BE2C (cell line): Measurements from ENCODE around the gene SLC1A7.

ENCODE experiments used
- DNase-seq: peaks from one replicate; pipeline ENCODE4 v3.0.0-alpha.2; 2020
- H3K27me3 ChIP-seq: fragments of 250-450 bp; sonication (Bioruptor Pico); 2 replicates; pipeline ENCODE4 v1.5.1; 2020; ENCODE audit warnings: mild to moderate bottlenecking
- H3K36me3 ChIP-seq: fragments of 250-450 bp; sonication (Bioruptor Pico); 2 replicates; pipeline ENCODE4 v1.5.1; 2020; ENCODE audit warnings: mild to moderate bottlenecking
- H3K4me1 ChIP-seq: fragments of 250-450 bp; sonication (Bioruptor Pico); 2 replicates; pipeline ENCODE4 v1.5.1; 2020
- H3K4me3 ChIP-seq: 2 replicates; pipeline ENCODE4 v1.5.1; 2011; ENCODE audit warnings: low read depth, low read length
- H3K9me3 ChIP-seq: fragments of 250-450 bp; sonication (Bioruptor Pico); 2 replicates; pipeline ENCODE4 v1.5.1; 2020
- TF ChIP-seq, protein P1 (sequence below): IDR thresholded peaks from 2 replicates; pipeline ENCODE4 v1.5.1; 2012; ENCODE audit warnings: mild to moderate bottlenecking, low read depth, low read length

The SLC1A7 gene

DNA sequence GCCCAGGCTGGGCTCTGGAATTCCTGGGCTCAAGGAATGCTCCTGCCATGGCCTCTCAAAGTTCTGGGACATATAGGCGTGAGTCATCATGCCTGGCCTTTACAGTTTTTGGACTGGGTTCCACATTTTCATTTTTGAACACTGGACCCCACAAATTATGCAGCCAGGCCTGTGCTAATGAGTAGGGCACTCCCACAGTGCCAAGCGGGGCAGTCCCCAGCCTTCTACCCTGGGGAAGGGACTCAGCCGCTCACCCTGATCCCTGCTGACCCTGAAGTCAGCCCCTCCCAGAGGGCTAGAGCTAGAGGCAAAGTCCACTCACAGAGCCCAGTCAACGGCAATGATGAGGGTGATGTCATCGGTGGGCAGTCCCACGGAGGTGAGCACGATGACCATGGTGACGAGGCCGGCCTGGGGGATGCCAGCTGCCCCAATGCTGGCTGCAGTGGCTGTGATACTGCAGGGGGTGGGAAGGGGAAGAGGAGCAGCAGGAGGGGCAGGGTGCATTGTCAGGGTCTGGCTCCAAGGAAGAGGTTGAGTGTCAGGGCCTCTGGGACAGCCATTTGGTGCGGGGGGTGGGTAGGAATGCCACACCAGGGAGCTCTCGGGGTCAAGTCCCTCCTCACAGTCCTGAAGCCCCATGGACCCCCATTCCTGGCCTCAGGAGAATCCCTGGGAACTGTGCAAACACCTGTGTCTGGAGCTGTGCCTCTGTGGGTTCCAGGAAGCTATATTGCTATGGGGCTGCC is 52.8 kb downstream of the SLC1A7 start:
- Histone ChIP-seq H3K4me1 (no peaks in the 10 kb centered on the region), H3K4me3 (no peak overlapping the region), H3K36me3 (no peaks in the 10 kb centered on the region), H3K27me3 (no peaks in the 10 kb centered on the region), H3K9me3 (no peaks in the 10 kb centered on the region)
- TF ChIP-seq, protein P1, sequence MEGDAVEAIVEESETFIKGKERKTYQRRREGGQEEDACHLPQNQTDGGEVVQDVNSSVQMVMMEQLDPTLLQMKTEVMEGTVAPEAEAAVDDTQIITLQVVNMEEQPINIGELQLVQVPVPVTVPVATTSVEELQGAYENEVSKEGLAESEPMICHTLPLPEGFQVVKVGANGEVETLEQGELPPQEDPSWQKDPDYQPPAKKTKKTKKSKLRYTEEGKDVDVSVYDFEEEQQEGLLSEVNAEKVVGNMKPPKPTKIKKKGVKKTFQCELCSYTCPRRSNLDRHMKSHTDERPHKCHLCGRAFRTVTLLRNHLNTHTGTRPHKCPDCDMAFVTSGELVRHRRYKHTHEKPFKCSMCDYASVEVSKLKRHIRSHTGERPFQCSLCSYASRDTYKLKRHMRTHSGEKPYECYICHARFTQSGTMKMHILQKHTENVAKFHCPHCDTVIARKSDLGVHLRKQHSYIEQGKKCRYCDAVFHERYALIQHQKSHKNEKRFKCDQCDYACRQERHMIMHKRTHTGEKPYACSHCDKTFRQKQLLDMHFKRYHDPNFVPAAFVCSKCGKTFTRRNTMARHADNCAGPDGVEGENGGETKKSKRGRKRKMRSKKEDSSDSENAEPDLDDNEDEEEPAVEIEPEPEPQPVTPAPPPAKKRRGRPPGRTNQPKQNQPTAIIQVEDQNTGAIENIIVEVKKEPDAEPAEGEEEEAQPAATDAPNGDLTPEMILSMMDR: no peak
- DNase-seq: no peak

- no peaks in the 10 kb centered on the region for H3K36me3 ChIP-seq
- no peaks in the 10 kb centered on the region for H3K9me3 ChIP-seq
- no peaks in the 10 kb centered on the region for H3K4me1 ChIP-seq
- H3K4me3 ChIP-seq: no peak overlapping the region
- no peak for DNase-seq
- TF ChIP-seq, protein P1: no peak
- H3K27me3 ChIP-seq: no peaks in the 10 kb centered on the region
These were observed 53.7 kb downstream of the SLC1A7 start for GRCh38 chr1:53088616-53089300.

DNA sequence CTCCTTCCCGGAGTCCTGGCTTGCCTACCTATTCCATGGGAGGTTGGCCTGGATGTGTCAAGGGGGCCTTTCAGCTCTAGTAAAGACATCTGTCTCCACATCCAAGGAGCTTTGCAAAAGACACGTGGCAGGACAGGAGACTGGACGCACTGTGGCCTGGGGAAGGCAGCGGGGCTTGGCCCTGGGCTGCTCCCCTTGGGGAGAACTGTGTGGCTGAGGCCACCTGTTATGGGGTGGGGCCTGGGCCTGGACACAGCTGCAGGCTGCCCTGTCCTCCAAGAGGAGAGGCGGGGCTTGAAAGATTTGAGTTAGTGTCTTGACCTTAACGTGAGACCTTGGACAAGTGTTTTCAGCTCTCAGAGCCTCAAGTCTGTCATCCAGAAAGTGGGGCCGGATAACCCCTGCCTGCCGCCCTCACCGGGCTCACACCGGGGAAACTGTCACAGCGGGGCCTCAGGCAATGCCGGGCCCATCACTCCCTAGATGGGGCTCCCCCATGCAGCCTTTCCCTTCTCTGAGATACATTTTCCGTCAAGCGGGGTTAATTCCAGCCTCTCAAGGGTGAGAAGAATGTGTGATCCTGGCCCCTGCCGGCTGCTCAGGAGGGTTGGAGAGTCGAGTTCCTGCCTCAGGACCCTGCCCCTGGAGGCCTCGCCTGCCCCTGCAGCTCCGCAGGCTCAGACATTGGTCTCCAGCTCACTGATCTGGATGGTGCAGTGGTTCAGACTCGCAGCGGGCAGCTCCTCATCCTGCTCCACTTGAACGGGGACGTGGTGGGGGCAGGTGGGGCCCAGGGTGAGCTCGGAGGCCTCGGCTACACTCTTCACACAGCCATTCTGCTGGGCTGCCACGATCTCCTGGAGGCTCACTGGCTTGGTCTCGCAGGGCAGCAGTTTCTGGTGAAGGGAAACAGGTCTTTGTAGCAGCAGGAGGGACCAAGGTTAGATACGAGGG is 54.8 kb downstream of the SLC1A7 start:
- H3K36me3 ChIP-seq: no peaks in the 10 kb centered on the region
- TF ChIP-seq, protein P1: no peak
- no peak overlapping the region for H3K4me3 ChIP-seq
- no peaks in the 10 kb centered on the region for H3K4me1 ChIP-seq
- H3K27me3 ChIP-seq: no peaks in the 10 kb centered on the region
- H3K9me3 ChIP-seq: no peaks in the 10 kb centered on the region
- DNase-seq: no peak

DNA sequence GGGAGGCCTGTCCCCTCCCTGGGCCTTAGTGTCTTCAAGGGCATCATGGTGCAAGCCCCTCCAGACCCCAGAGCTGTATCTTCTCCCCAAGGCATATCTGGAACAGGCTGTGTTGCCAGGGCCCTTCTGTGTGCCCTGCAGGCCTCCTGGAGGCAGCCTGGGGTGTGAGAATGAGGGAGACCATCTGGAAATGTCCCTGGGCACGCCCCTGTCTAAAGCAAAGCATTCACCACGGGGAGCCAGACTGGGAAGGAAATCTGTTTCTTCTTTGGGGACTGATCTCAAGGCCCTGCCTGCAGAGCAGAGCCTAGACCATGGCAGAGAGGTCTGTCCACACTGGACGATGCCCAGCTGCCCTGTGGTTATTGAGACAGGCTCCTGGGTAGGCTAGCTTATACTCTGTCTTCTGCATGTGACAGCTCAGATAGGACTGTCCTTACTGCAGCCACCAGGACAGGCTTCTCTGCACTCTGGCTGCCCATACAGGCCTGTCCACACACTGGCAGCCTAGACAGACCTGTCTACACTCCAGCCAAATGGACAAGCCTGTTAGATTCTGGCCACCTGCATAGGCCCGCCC is 55.9 kb downstream of the SLC1A7 start:
- DNase-seq: no peak
- no peaks in the 10 kb centered on the region for H3K27me3 ChIP-seq

DNA sequence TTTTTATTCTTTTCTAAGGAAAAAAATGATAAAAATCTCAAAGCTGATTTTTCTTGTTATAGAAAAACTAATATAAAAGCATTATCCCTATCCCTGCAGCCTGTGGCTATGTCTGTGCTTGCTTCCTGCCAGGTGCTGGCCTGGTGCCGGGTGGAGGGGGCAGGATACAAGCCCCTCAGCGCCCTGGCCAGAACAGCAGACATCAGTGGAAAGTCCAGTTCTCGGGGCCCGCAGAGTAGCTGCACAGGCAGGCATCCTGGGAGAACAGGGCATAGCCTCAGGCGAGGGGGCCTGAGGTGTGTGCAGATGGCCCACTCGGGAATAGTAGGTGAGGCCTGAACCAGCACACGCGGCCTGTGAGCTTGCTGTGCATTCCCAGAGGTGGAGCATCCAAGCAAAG is 57.0 kb downstream of the SLC1A7 start:
- no peaks in the 10 kb centered on the region for H3K27me3 ChIP-seq
- H3K4me3 ChIP-seq: no peak overlapping the region
- H3K36me3 ChIP-seq: no peaks in the 10 kb centered on the region
- no peaks in the 10 kb centered on the region for H3K9me3 ChIP-seq
- no peak for DNase-seq
- TF ChIP-seq, protein P1: no peak
- no peaks in the 10 kb centered on the region for H3K4me1 ChIP-seq

More for the DNA sequence above, 55.9 kb downstream of the SLC1A7 start:
- no peaks in the 10 kb centered on the region for H3K9me3 ChIP-seq
- no peaks in the 10 kb centered on the region for H3K36me3 ChIP-seq
- H3K4me3 ChIP-seq: no peak overlapping the region
- no peaks in the 10 kb centered on the region for H3K4me1 ChIP-seq
- TF ChIP-seq, protein P1: no peak
